GM19351 (cell line): ENCODE measurements around the gene CCDC172.

ENCODE experiments used
- ATAC-seq: cut with Tn5 transposase; IDR thresholded peaks from one replicate; pipeline ENCODE4 v1.9.1; 2021; ENCODE audit warnings: mild to moderate bottlenecking, moderate library complexity; ENCODE audit not compliant: unreplicated experiment

The CCDC172 gene

GRCh38 chr10:116427671-116428070 is 103.4 kb downstream of the CCDC172 start, which contains the start of gene PNLIPRP3:
Gene PNLIPRP3 (plus strand): TSS chr10:116427847. CDS start chr10:116428013, 166 bp downstream.
- no peak for ATAC-seq

- no peak for ATAC-seq
Measured at GRCh38 chr10:116429288-116429977, 105.2 kb downstream of the CCDC172 start.
